GM19240 (cell line): ENCODE results near the gene CHRNA4.

Experiments
- DNase-seq: peaks from one replicate; pipeline ENCODE4 v3.0.0; 2011; ENCODE audit warnings: low spot score; ENCODE audit not compliant: insufficient read length

CHRNA4 gene

DNA sequence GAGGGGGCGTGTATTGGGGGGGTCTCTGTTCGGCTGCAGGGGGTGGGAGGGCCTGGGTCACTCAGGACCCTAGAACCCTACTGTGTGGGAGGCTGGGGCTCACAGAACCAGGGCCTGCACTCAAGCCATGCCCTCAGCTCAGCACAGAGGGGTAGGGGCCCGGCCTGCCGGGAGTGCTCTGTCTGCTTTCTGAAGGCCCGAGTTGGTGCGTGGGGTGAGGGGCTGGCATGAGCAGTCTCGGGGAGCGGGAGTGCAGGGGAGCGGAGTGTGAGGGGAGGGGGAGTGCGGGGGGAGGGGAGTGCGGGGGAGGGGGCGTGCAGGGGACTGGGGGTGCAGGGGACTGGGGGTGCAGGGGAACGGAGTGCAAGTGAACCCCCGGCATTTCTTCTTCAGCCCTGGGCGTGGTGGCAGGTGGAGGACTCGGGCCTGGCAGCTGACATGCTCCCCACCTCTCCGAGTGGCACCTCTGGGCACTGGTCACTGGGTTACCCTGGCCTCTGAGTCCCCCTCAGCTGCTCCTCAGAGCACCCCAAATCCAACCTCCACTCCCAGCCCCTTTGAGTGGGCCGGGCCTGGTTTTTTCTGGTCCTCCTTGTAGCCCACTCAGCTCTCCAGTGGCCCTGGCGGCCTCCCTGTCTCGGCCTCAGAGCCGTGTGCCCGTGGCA is 67.1 kb downstream of the CHRNA4 start:
- no peak for DNase-seq

DNA sequence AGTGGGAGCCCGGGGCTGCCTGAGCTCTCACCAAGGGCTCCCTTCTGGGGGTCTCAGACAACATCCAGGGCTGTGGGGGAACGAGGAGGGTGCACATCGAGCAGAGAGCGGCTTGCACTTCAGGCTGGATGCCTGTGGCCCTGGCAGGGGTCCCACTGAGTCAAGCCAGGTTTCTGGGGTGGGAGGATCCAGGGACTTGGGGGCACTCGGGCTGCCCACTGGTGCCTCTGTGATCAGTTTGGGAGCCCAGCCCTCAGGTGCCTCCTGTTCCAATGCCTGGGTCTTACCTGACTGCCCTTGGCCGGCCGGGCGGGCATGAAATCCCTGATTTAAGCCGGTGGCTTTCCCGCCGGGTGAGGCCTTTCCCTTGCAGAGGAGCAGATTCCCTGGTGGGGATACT is 67.7 kb downstream of the CHRNA4 start:
- no peak for DNase-seq
